ENCODE measurements around the gene HCAR3.

GRCh38 chr12:122738571-122738970 lies 22.0 kb upstream of the HCAR3 start:
- TF ChIP-seq CTCF (conservative IDR thresholded peaks at IDR 0.05; ENCODE audit: low read depth in 2 of 2) (no peak), REST (IDR thresholded peaks at IDR 0.05; ENCODE audit: unreplicated experiment) (no peak), EZH2 (IDR thresholded peaks at IDR 0.05; ENCODE audit: low read depth, unreplicated experiment) (no peak), POLR2AphosphoS5 (IDR thresholded peaks at IDR 0.05; ENCODE audit: low read depth) (no peak), EZH2phosphoT487 (IDR thresholded peaks at IDR 0.05; ENCODE audit: unreplicated experiment) (no peak), NANOG (IDR thresholded peaks at IDR 0.05; ENCODE audit: borderline replicate concordance) (no peak), JUNB (IDR thresholded peaks at IDR 0.05; ENCODE audit: unreplicated experiment) (no peak), ETS1 (IDR thresholded peaks at IDR 0.05) (no peak)
